GM12872 (cell line): ENCODE results near the gene CD200.

Experiments
- CTCF ChIP-seq: IDR thresholded peaks from 3 replicates; pipeline ENCODE4 v1.5.1; 2011; ENCODE audit warnings: low read depth, mild to moderate bottlenecking, low read length, moderate library complexity; ENCODE audit not compliant: insufficient read depth

CD200 gene

GRCh38 chr3:112392393-112393359, 59.7 kb downstream of the CD200 start:
- no peak for TF ChIP-seq CTCF

- TF ChIP-seq CTCF: no peak
Measured at GRCh38 chr3:112393360-112393728, 60.4 kb downstream of the CD200 start.

- no peak for TF ChIP-seq CTCF
Measured at GRCh38 chr3:112394003-112394640, 61.2 kb downstream of the CD200 start.

GRCh38 chr3:112395181-112395895, 62.4 kb downstream of the CD200 start:
- TF ChIP-seq CTCF: no peak

GRCh38 chr3:112395896-112396290, 62.9 kb downstream of the CD200 start:
- TF ChIP-seq CTCF: no peak

GRCh38 chr3:112397556-112397955, 64.6 kb downstream of the CD200 start:
- TF ChIP-seq CTCF: no peak

- TF ChIP-seq CTCF: no peak
Measured at GRCh38 chr3:112399064-112399463, 66.1 kb downstream of the CD200 start.
